HG03175 (cell line): ENCODE results near the gene SWT1.
"Not testable (repeated sequence)": the region's sequence is repeated elsewhere in the genome, so short reads cannot be mapped to it uniquely, and the experiment has no call there.

Source experiments
- ATAC-seq: cut with Tn5 transposase; IDR thresholded peaks from one replicate; pipeline ENCODE4 v1.9.1; 2021; ENCODE audit warnings: mild to moderate bottlenecking, moderate library complexity; ENCODE audit not compliant: unreplicated experiment

Gene SWT1

GRCh38 chr1:185162491-185162890 lies 5.5 kb downstream of the SWT1 start:
- no peak for ATAC-seq

- ATAC-seq = no peak
These were observed 9.1 kb downstream of the SWT1 start for GRCh38 chr1:185166106-185166505.

GRCh38 chr1:185170291-185170848 lies 13.4 kb downstream of the SWT1 start:
- peak; percentile 94 for ATAC-seq

- ATAC-seq = no peak
These were observed 36.8 kb downstream of the SWT1 start for GRCh38 chr1:185193756-185194155.

- ATAC-seq = not testable (repeated sequence)
These were observed 41.7 kb downstream of the SWT1 start for GRCh38 chr1:185198712-185199111.

- no peak for ATAC-seq
These were observed 43.9 kb downstream of the SWT1 start for GRCh38 chr1:185200889-185201288.

GRCh38 chr1:185207170-185207569 lies 50.2 kb downstream of the SWT1 start:
- no peak for ATAC-seq

GRCh38 chr1:185207980-185208602 lies 51.1 kb downstream of the SWT1 start:
- no peak for ATAC-seq

GRCh38 chr1:185208626-185209180 lies 51.7 kb downstream of the SWT1 start:
- ATAC-seq = no peak

GRCh38 chr1:185209357-185209756 lies 52.4 kb downstream of the SWT1 start:
- not testable (repeated sequence) for ATAC-seq

GRCh38 chr1:185213091-185213490 lies 56.1 kb downstream of the SWT1 start:
- no peak for ATAC-seq

GRCh38 chr1:185215911-185216310 lies 58.9 kb downstream of the SWT1 start:
- no peak for ATAC-seq

GRCh38 chr1:185224132-185224531 lies 67.2 kb downstream of the SWT1 start:
- ATAC-seq = no peak

GRCh38 chr1:185227161-185227560 lies 70.2 kb downstream of the SWT1 start:
- no peak for ATAC-seq

- no peak for ATAC-seq
These were observed 72.0 kb downstream of the SWT1 start for GRCh38 chr1:185228979-185229378.

- no peak for ATAC-seq
These were observed 73.0 kb downstream of the SWT1 start for GRCh38 chr1:185229981-185230380.

GRCh38 chr1:185232874-185233273 lies 75.9 kb downstream of the SWT1 start:
- ATAC-seq = no peak

- not testable (repeated sequence) for ATAC-seq
These were observed 77.2 kb downstream of the SWT1 start for GRCh38 chr1:185234183-185234582.

- not testable (repeated sequence) for ATAC-seq
These were observed 80.2 kb downstream of the SWT1 start for GRCh38 chr1:185237176-185237575.

- no peak for ATAC-seq
These were observed 80.7 kb downstream of the SWT1 start for GRCh38 chr1:185237661-185238060.

- no peak for ATAC-seq
These were observed 81.5 kb downstream of the SWT1 start for GRCh38 chr1:185238447-185238846.

- ATAC-seq = no peak
These were observed 82.9 kb downstream of the SWT1 start for GRCh38 chr1:185239861-185240260.

- ATAC-seq = no peak
These were observed 84.2 kb downstream of the SWT1 start for GRCh38 chr1:185241127-185241526.
